ENCODE results near the gene C1QA.
"Not testable (repeated sequence)": the region's sequence is repeated elsewhere in the genome, so short reads cannot be mapped to it uniquely, and the experiment has no call there.

Gene C1QA

GRCh38 chr1:22671999-22672398, 35.6 kb downstream of the C1QA start:
- DNase-seq (ENCODE audit: extremely low read depth in 1 of 2, low read depth in 1 of 2): no peak

DNA sequence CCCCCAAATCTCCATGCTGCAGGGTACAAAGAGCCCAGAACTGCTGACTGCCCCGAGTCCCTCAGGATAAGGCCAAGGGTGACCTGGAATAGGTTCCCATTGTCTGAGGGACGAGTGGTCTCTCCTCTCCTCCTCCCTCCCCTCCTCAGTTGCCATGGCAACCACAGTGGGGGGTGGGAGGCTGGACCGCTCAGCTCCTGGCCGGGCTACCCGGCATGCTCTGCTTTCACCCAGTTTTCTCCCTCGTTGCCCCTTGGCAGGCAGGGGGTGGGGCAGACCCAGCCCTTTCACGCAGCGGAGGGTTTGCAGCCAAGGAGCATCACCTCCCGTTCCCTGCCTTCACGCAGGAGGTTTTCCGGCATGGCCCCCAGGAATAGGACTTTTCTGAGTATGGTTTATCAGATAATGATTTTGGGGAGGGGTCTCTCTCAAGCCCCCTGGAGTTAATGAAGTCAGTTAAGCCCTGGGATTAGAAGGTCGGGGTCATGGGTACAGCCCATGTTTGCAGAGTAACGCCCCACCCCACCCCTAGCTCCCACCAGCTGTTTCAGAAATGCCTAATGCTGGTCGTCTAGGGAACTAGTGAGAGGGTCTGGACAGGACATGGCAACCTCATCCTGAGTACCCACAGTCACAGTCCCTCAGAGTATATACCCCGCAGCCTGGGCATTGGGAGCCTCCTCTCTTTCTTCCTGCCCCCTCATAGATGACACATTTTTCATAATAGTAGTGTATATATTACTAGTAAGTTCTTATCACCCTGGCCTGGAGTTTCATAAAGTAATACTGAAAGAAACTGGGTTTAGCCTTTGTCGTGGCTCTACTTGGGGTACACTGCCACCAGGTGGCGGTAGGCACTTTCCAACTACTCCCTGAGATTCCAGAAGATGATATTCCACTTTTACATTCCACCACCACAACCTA, 37.3 kb downstream of the C1QA start:
- DNase-seq (ENCODE audit: extremely low read depth in 1 of 2, low read depth in 1 of 2): no peak

- DNase-seq (ENCODE audit: extremely low read depth in 1 of 2, low read depth in 1 of 2): no peak
Measured at GRCh38 chr1:22674410-22674749, 38.0 kb downstream of the C1QA start.

DNA sequence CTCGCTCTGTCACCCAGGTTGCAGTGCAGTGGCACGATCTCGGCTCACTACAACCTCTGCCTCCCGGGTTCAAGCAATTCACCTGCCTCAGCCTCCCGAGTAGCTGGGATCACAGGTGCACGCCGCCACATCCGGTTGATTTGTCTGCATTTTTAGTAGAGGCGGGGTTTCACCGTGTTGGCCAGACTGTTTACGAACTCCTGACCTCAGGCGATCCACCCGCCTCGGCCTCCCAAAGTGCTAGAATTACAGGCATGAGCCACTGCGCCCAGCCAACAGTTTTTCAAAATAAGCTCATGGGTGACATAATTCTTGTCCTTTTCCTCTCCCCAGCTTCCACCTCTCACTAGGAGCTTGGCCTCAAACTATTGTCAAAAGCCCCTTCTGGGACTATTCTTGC, 39.7 kb downstream of the C1QA start:
- DNase-seq (ENCODE audit: extremely low read depth in 1 of 2, low read depth in 1 of 2): not testable (repeated sequence)

- DNase-seq (ENCODE audit: extremely low read depth in 1 of 2, low read depth in 1 of 2): no peak
Measured at GRCh38 chr1:22676916-22677583, 40.6 kb downstream of the C1QA start.

DNA sequence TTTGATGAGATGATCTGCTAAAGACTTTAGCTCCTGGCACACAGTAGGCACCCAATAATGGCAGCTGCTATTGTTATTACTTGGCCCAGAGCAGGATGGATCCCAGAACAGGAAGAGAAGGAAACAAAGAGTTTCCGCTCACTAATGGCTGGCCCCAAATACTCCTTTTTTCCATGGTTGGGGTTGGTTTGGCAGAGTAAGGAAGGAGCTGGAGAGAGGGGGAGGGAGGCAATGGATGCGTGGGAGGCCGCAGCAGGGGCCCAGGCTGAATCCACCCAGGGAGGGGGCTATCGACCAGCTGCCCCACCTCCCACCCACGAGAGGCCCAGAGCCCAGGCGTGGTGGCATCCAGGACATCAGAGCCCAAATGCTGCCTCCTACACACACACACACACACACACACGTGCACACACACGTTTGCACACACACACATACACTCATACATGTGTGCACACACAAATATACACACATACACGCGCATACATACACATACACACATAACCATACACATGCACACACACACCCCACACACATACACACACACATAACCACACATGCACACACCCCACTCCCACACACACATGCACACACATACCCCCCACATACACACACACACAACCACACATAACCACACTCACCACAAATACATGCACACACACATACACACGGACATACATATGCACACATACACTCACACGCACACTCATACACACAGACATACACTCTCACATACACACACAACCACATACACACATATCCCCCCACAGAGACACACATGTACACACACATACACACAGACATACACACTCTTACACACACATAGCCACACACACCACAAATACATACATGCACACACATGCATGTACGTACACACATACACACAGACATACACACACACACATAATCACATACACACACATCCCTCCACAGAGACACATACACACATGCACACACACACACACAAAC, 41.8 kb downstream of the C1QA start:
- DNase-seq (ENCODE audit: extremely low read depth in 1 of 2, low read depth in 1 of 2): no peak

DNA sequence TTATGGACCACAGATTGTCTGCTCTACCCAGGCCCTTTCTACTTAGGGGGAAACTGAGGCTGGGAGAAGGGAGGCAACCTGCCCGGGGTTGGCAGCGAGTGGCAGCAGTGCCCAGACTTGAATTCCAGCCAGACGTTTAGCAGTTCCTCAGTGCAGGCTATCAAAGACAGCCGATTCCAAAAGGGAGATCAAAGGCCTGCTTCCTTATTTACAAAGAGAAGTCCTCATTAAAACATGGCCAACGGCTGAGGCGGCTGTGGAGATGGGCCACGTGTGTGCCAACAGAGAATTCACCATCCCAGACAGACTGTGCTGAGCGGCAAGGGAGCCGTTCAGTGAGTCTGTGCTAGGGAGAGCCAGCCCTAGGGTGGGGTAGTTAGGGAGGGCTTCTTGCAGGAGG, 44.3 kb downstream of the C1QA start:
- no peak for DNase-seq (ENCODE audit: extremely low read depth in 1 of 2, low read depth in 1 of 2)

DNA sequence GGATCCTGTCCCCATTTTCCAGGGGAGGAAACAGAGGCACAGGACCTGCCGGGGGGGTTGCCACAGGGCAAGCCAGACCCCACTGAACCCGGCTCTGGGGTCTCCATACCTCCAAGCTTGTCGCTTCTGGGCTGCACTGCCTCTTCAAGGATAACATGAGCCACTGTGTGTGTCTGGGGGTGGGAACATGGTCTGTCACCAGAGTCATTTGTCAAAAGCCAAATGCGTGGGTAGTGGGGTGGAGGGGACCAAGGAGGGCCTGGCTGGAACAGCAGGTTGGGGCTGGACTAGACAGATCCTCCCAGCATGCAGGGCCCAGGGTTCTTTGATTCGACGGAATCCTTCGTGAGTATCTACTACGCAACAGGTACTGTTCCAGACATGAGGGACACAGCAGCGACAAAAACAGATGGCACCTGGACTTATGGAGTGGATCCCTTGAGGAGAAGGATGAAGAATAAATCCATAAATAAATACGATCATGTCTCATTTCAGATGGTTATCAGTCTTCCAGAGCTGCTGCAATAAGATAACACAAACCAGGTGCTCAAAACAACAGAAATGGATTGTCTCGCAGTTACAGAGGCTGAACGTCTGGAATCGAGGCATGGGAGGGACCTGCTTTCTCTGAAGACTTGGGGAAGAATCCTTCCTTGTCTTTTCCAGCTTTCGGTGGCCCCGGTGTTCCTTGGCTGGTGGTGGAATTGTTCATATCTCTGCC, 45.3 kb downstream of the C1QA start:
- DNase-seq (ENCODE audit: extremely low read depth in 1 of 2, low read depth in 1 of 2): no peak

DNA sequence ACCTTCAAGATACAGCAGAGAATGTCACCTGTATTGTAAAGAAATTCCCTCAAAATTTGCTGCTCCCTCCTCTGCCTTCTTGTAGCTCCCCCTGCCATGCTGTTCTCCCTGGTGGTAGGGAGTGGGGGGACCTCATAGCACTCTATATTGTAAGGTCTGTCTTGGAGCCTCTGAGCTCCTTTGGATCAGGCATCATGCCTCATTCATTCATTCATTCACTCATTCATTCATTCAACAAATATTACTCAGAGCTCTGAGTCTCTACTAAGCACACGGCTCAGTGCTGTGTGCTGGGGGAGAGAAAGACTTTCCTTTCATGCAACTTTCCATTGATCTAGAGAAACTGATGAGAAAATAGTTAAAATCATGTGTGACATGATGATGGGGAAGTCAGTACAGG, 47.1 kb downstream of the C1QA start:
- DNase-seq (ENCODE audit: extremely low read depth in 1 of 2, low read depth in 1 of 2): no peak

DNA sequence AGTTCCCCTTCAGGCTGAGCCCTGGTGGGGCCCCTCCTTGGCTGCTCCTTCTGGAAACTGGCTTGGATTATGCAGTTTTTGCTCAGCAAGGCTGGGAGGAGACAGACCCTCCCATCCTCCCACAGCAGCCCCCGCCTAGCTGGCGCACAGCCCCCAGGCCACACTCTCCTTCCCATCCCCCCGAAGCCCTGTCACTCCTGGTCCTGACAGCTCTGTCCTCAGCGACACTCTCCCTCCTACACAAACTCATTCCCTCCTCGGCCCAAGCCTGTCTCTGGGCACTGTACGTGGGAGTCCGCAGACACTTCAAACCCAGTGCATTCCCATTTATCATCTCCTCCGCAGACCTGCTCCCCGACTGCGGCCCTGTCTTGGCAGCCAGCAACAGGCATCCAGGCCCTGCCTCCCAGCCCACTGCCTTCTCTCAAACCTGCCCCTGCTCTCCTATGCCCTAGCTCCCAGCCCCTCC, 49.2 kb downstream of the C1QA start:
- no peak for DNase-seq (ENCODE audit: extremely low read depth in 1 of 2, low read depth in 1 of 2)

DNA sequence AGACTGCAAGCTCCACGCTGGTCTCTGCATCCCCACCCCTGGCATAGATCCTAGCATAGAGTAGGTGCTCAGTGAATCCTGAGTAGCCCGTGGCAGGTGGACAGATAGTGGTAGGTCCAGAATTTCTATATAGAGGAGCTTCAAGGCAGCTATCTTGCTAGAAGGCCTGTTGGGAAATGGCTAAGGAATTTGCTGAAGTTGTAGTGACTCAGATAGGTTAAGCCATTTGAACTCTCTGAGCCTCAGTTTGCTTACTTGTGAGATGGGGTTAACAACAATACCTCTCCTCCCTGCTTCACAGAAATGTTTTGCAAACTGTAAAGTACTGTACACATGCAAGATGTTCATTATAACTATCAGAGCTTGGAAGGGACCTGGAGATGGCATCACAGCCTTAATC, 50.8 kb downstream of the C1QA start:
- no peak for DNase-seq (ENCODE audit: extremely low read depth in 1 of 2, low read depth in 1 of 2)

GRCh38 chr1:22688466-22688865, 52.0 kb downstream of the C1QA start:
- no peak for DNase-seq (ENCODE audit: extremely low read depth in 1 of 2, low read depth in 1 of 2)

Data from activated CD8-positive, alpha-beta memory T cell treated with anti-CD3 and anti-CD28 coated beads for 1 hour (primary cell).